Osteocyte (in vitro differentiated cells): ENCODE results near the gene ZSCAN30. TPM values are rescaled to one million over a fixed set of nuclear protein-coding genes. Genes with fewer than 3 reads are reported as not detected.
A peak's percentile ranks its signal among the peaks of the same experiment; 100 is the strongest.

Experiments
- DNase-seq: peaks from one replicate; pipeline ENCODE4 v3.0.0; 2021; ENCODE audit warnings: mixed read lengths; ENCODE audit not compliant: unreplicated experiment; ENCODE audit errors: extremely low spot score
- H3K27ac Mint-ChIP-seq: one replicate; pipeline ENCODE4 v1.8.0; 2021; ENCODE audit warnings: mild to moderate bottlenecking, mixed read lengths; ENCODE audit not compliant: unreplicated experiment
- H3K27me3 Mint-ChIP-seq: one replicate; pipeline ENCODE4 v1.8.0; 2021; ENCODE audit warnings: mixed read lengths; ENCODE audit not compliant: unreplicated experiment
- H3K36me3 Mint-ChIP-seq: one replicate; pipeline ENCODE4 v1.8.0; 2021; ENCODE audit warnings: mixed read lengths; ENCODE audit not compliant: unreplicated experiment
- H3K4me1 Mint-ChIP-seq: one replicate; pipeline ENCODE4 v1.8.0; 2021; ENCODE audit warnings: mixed read lengths; ENCODE audit not compliant: unreplicated experiment
- H3K4me3 Mint-ChIP-seq: one replicate; pipeline ENCODE4 v1.8.0; 2021; ENCODE audit warnings: mild to moderate bottlenecking, moderate library complexity, mixed read lengths; ENCODE audit not compliant: unreplicated experiment
- H3K9me3 Mint-ChIP-seq: one replicate; pipeline ENCODE4 v1.8.0; 2021; ENCODE audit warnings: mixed read lengths; ENCODE audit not compliant: unreplicated experiment
- CTCF ChIP-seq: fragments of 200-600 bp; sonication (generic); IDR thresholded peaks from 2 replicates; pipeline ENCODE4 v1.5.0; 2021; ENCODE audit warnings: antibody characterized with exemption, mild to moderate bottlenecking, moderate library complexity
- total RNA-seq: library from RNA; stranded (reverse); gene quantifications from 2 replicates; pipeline ENCODE4 v1.2.1, GENCODE V29; 2021

The ZSCAN30 gene
- total RNA-seq, 1 donor from 2014 or later: 12.8 TPM

GRCh38 chr18:35240664-35241447 is 49.2 kb downstream of the ZSCAN30 start, which contains the start of gene ZNF397:
ZNF397 (plus strand) TSS chr18:35241034; CDS start chr18:35242471, 1,437 bp downstream.
- TF ChIP-seq CTCF: no peak
- Mint-ChIP-seq H3K4me1 (peaks cover 6% of the 10 kb centered on the region), H3K9me3 (peaks cover 25% of the 10 kb centered on the region), H3K27me3 (no peaks in the 10 kb centered on the region), H3K4me3 (peak within 1 kb of the TSS; percentile 88), H3K27ac (peak within 1 kb of the TSS; percentile 100), H3K36me3 (peaks cover 38% of the 10 kb centered on the region)
- DNase-seq: peak; percentile 98

GRCh38 chr18:35239314-35239713 is 50.7 kb downstream of the ZSCAN30 start:
- DNase-seq: no peak
- no peak for TF ChIP-seq CTCF
- Mint-ChIP-seq H3K27ac (no peak overlapping the region), H3K4me1 (peaks cover 6% of the 10 kb centered on the region), H3K36me3 (peaks cover 22% of the 10 kb centered on the region), H3K27me3 (peaks cover 2% of the 10 kb centered on the region), H3K4me3 (no peak overlapping the region), H3K9me3 (peaks cover 11% of the 10 kb centered on the region)

- H3K36me3 Mint-ChIP-seq: no peaks in the 10 kb centered on the region
Observed at GRCh38 chr18:35236571-35237363, 53.3 kb downstream of the ZSCAN30 start.

GRCh38 chr18:35231052-35231451 is 59.0 kb downstream of the ZSCAN30 start:
- H3K27ac Mint-ChIP-seq: no peak overlapping the region
- peak overlapping the region; percentile 69 for H3K4me3 Mint-ChIP-seq
- peaks cover 3% of the 10 kb centered on the region for H3K4me1 Mint-ChIP-seq

More at GRCh38 chr18:35236571-35237363, 53.3 kb downstream of the ZSCAN30 start:
- Mint-ChIP-seq H3K4me1 (peaks cover 6% of the 10 kb centered on the region), H3K27ac (no peak overlapping the region), H3K27me3 (peaks cover 2% of the 10 kb centered on the region), H3K4me3 (no peak overlapping the region), H3K9me3 (no peaks in the 10 kb centered on the region)
- no peak for DNase-seq
- TF ChIP-seq CTCF: no peak

More at GRCh38 chr18:35231052-35231451, 59.0 kb downstream of the ZSCAN30 start:
- peaks cover 5% of the 10 kb centered on the region for H3K27me3 Mint-ChIP-seq
- H3K9me3 Mint-ChIP-seq: no peaks in the 10 kb centered on the region
- TF ChIP-seq CTCF: peak; percentile 97
- H3K36me3 Mint-ChIP-seq: no peaks in the 10 kb centered on the region
- peak; percentile 89 for DNase-seq
